Measurements from ENCODE around the gene SLC25A21.
A peak's percentile ranks its signal among the peaks of the same experiment; 100 is the strongest.

Gene SLC25A21

GRCh38 chr14:36652542-36653201 is 519.7 kb downstream of the SLC25A21 start:
- no peak overlapping the region for H3K9ac ChIP-seq (ENCODE audit: low read length in 2 of 2)
- H3K27me3 ChIP-seq (ENCODE audit: control insufficient read depth in 1 of 2, insufficient read depth in 2 of 2, low read length in 2 of 2) = peaks cover 72 to 97% of the 10 kb centered on the region in 2 donors
- peaks cover 0 to 5% of the 10 kb centered on the region in 2 donors for H3K9me3 ChIP-seq (ENCODE audit: control insufficient read depth in 2 of 2, low read length in 2 of 2)
- no peaks in the 10 kb centered on the region for H3K36me3 ChIP-seq (ENCODE audit: control insufficient read depth in 2 of 2, insufficient read depth in 2 of 2, low read length in 2 of 2)
- H3K27ac ChIP-seq (ENCODE audit: low read length) = no peak overlapping the region
- H3K4me1 ChIP-seq (ENCODE audit: control insufficient read depth, insufficient read depth, low read length) = peaks cover 19% of the 10 kb centered on the region
- no peak overlapping the region for H3K4me3 ChIP-seq (ENCODE audit: low read length in 2 of 2)

GRCh38 chr14:36649872-36650650 is 522.3 kb downstream of the SLC25A21 start:
- Histone ChIP-seq H3K4me1 (ENCODE audit: control insufficient read depth, insufficient read depth, low read length) (peaks cover 14% of the 10 kb centered on the region), H3K36me3 (ENCODE audit: control insufficient read depth in 2 of 2, insufficient read depth in 2 of 2, low read length in 2 of 2) (no peaks in the 10 kb centered on the region), H3K4me3 (ENCODE audit: low read length in 2 of 2) (no peak overlapping the region), H3K9me3 (ENCODE audit: control insufficient read depth in 2 of 2, low read length in 2 of 2) (peaks cover 0 to 5% of the 10 kb centered on the region in 2 donors), H3K27me3 (ENCODE audit: control insufficient read depth in 1 of 2, insufficient read depth in 2 of 2, low read length in 2 of 2) (peaks cover 67 to 91% of the 10 kb centered on the region in 2 donors), H3K27ac (ENCODE audit: low read length) (no peak overlapping the region), H3K9ac (ENCODE audit: low read length in 2 of 2) (no peak overlapping the region)

- Histone ChIP-seq H3K36me3 (ENCODE audit: control insufficient read depth in 2 of 2, insufficient read depth in 2 of 2, low read length in 2 of 2) (no peaks in the 10 kb centered on the region), H3K27ac (ENCODE audit: low read length) (no peak overlapping the region), H3K4me3 (ENCODE audit: low read length in 2 of 2) (peak overlapping the region; percentile 41 to 64), H3K4me1 (ENCODE audit: control insufficient read depth, insufficient read depth, low read length) (peaks cover 14% of the 10 kb centered on the region), H3K9me3 (ENCODE audit: control insufficient read depth in 2 of 2, low read length in 2 of 2) (peaks cover 0 to 5% of the 10 kb centered on the region in 2 donors), H3K9ac (ENCODE audit: low read length in 2 of 2) (no peak overlapping the region), H3K27me3 (ENCODE audit: control insufficient read depth in 1 of 2, insufficient read depth in 2 of 2, low read length in 2 of 2) (peaks cover 56 to 72% of the 10 kb centered on the region in 2 donors)
These were observed 524.3 kb downstream of the SLC25A21 start for GRCh38 chr14:36647824-36648753.

GRCh38 chr14:36647417-36647823 is 525.0 kb downstream of the SLC25A21 start:
- no peak overlapping the region for H3K27ac ChIP-seq (ENCODE audit: low read length)
- peaks cover 49 to 65% of the 10 kb centered on the region in 2 donors for H3K27me3 ChIP-seq (ENCODE audit: control insufficient read depth in 1 of 2, insufficient read depth in 2 of 2, low read length in 2 of 2)
- H3K4me1 ChIP-seq (ENCODE audit: control insufficient read depth, insufficient read depth, low read length) = peaks cover 14% of the 10 kb centered on the region
- no peak overlapping the region for H3K9ac ChIP-seq (ENCODE audit: low read length in 2 of 2)
- peaks cover 0 to 2% of the 10 kb centered on the region in 2 donors for H3K9me3 ChIP-seq (ENCODE audit: control insufficient read depth in 2 of 2, low read length in 2 of 2)
- H3K4me3 ChIP-seq (ENCODE audit: low read length in 2 of 2) = peak overlapping the region; percentile 41 to 64
- H3K36me3 ChIP-seq (ENCODE audit: control insufficient read depth in 2 of 2, insufficient read depth in 2 of 2, low read length in 2 of 2) = no peaks in the 10 kb centered on the region

- no peak overlapping the region for H3K9ac ChIP-seq (ENCODE audit: low read length in 2 of 2)
- H3K27me3 ChIP-seq (ENCODE audit: control insufficient read depth in 1 of 2, insufficient read depth in 2 of 2, low read length in 2 of 2) = peaks cover 48 to 61% of the 10 kb centered on the region in 2 donors
- peaks cover 14% of the 10 kb centered on the region for H3K4me1 ChIP-seq (ENCODE audit: control insufficient read depth, insufficient read depth, low read length)
- no peaks in the 10 kb centered on the region for H3K36me3 ChIP-seq (ENCODE audit: control insufficient read depth in 2 of 2, insufficient read depth in 2 of 2, low read length in 2 of 2)
- no peak overlapping the region for H3K27ac ChIP-seq (ENCODE audit: low read length)
- H3K9me3 ChIP-seq (ENCODE audit: control insufficient read depth in 2 of 2, low read length in 2 of 2) = peaks cover 0 to 2% of the 10 kb centered on the region in 2 donors
- H3K4me3 ChIP-seq (ENCODE audit: low read length in 2 of 2) = peak overlapping the region in 1 of 2 donors; percentile 64
These were observed 525.6 kb downstream of the SLC25A21 start for GRCh38 chr14:36646664-36647416.

- H3K4me3 ChIP-seq (ENCODE audit: low read length in 2 of 2) = no peak overlapping the region
- H3K9me3 ChIP-seq (ENCODE audit: control insufficient read depth in 2 of 2, low read length in 2 of 2) = no peaks in the 10 kb centered on the region
- no peaks in the 10 kb centered on the region for H3K36me3 ChIP-seq (ENCODE audit: control insufficient read depth in 2 of 2, insufficient read depth in 2 of 2, low read length in 2 of 2)
- H3K27ac ChIP-seq (ENCODE audit: low read length) = no peak overlapping the region
- no peak overlapping the region for H3K9ac ChIP-seq (ENCODE audit: low read length in 2 of 2)
- peaks cover 2 to 3% of the 10 kb centered on the region in 2 donors for H3K27me3 ChIP-seq (ENCODE audit: control insufficient read depth in 1 of 2, insufficient read depth in 2 of 2, low read length in 2 of 2)
- H3K4me1 ChIP-seq (ENCODE audit: control insufficient read depth, insufficient read depth, low read length) = no peaks in the 10 kb centered on the region
These were observed 538.8 kb downstream of the SLC25A21 start for GRCh38 chr14:36633580-36633979.

Data from stomach smooth muscle (tissue), 2 donors.